ENCODE results near the gene TMEM271.

The TMEM271 gene

GRCh38 chr4:622071-622995, 46.2 kb upstream of the TMEM271 start:
- DNase-seq (ENCODE audit: extremely low spot score) = no peak
- no peak for TF ChIP-seq CTCF (IDR thresholded peaks at IDR 0.05; ENCODE audit: control extremely low read depth, extremely low read depth, low read depth, missing control alignments)
- ChIA-PET CTCF (no interaction called here), POLR2A (no interaction called here)

GRCh38 chr4:621296-622070, 45.4 kb upstream of the TMEM271 start:
- no peak for DNase-seq (ENCODE audit: extremely low spot score)
- no peak for TF ChIP-seq CTCF (IDR thresholded peaks at IDR 0.05; ENCODE audit: control extremely low read depth, extremely low read depth, low read depth, missing control alignments)
- ChIA-PET POLR2A (no interaction called here), CTCF (no interaction called here)

DNA sequence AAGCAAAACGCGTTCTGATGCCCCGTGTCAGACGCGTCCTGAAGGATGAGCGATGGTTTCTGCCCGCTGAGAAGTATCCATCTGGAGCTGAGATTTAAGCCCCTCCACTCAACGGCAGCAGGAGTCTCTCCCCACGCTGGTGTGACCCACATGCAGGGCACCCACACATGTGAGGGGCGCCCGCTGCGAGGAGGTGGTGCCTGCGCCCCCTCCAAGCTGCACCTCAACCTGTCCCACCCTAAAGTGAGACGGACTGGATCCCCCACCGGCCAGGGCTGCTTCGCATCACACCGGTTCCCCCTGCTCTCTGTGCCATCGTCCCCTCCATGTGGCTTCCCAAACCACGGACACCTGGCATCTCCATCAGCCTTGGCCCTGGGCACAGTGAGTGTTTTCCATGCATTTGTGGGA, 44.8 kb upstream of the TMEM271 start:
- TF ChIP-seq CTCF (IDR thresholded peaks at IDR 0.05; ENCODE audit: control extremely low read depth, extremely low read depth, low read depth, missing control alignments) = no peak
- DNase-seq (ENCODE audit: extremely low spot score) = no peak
- ChIA-PET CTCF (no interaction called here), POLR2A (no interaction called here)

DNA sequence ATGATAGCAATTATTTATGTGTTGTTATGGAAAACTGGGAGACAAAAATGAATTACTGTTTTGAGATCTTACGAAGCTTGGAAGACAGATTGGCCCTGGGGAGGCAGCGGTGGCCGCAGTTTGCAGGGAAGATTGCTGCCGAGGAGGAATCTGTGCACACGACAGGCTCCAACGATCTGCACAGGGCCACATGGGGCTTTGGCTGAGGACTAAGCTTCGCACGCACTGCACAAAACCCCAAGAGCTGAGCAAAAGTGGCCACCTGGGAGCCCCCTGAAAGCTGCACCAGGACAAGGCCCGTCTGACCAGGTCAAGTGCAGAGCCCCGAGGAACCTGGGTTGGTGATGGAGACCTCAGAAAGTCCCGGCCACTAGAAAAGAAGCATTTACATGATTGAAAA, 44.1 kb upstream of the TMEM271 start:
- TF ChIP-seq CTCF (IDR thresholded peaks at IDR 0.05; ENCODE audit: control extremely low read depth, extremely low read depth, low read depth, missing control alignments) = no peak
- no peak for DNase-seq (ENCODE audit: extremely low spot score)
- CTCF ChIA-PET = no interaction called here
- POLR2A ChIA-PET = no interaction called here

GRCh38 chr4:617644-618641, 41.8 kb upstream of the TMEM271 start:
- ChIA-PET POLR2A (no interaction called here), CTCF (no interaction called here)
- no peak for TF ChIP-seq CTCF (IDR thresholded peaks at IDR 0.05; ENCODE audit: control extremely low read depth, extremely low read depth, low read depth, missing control alignments)
- no peak for DNase-seq (ENCODE audit: extremely low spot score)
